GM23338 (cell line): ENCODE results near the gene SND1. TPM values are rescaled to one million over a fixed set of nuclear protein-coding genes. Genes with fewer than 3 reads are reported as not detected.
A peak's percentile ranks its signal among the peaks of the same experiment; 100 is the strongest.

Experiments
- ATAC-seq: fragments of 200-7000 bp; cut with Tn5 transposase; 3 replicates; pipeline ENCODE4 v1.9.1; 2020
- DNase-seq: peaks from one replicate; pipeline ENCODE4 v3.0.0-alpha.2; 2015; ENCODE audit warnings: low spot score
- H2AFZ ChIP-seq: fragments of 200-600 bp; sonication (generic); 2 replicates; pipeline ENCODE4 v1.8.0; 2016; ENCODE audit warnings: antibody characterized with exemption, mild to moderate bottlenecking, moderate library complexity
- H3F3A ChIP-seq: fragments of 200-600 bp; sonication (generic); replicated peaks from 2 replicates; pipeline ENCODE4 v1.8.0; 2017; ENCODE audit warnings: antibody characterized with exemption, mixed run types, low read depth
- H3K27ac ChIP-seq: fragments of 200-600 bp; sonication (generic); 2 replicates; pipeline ENCODE4 v1.6.1; 2016; ENCODE audit warnings: low read depth
- H3K27me3 ChIP-seq: fragments of 200-600 bp; sonication (generic); 2 replicates; pipeline ENCODE4 v1.8.0; 2016; ENCODE audit warnings: mild to moderate bottlenecking, mixed run types, moderate library complexity; ENCODE audit not compliant: insufficient read depth
- H3K36me3 ChIP-seq: fragments of 200-600 bp; sonication (generic); 2 replicates; pipeline ENCODE4 v1.8.0; 2016; ENCODE audit warnings: mild to moderate bottlenecking; ENCODE audit not compliant: insufficient read depth
- H3K4me1 ChIP-seq: fragments of 200-600 bp; sonication (generic); 2 replicates; pipeline ENCODE4 v1.8.0; 2016; ENCODE audit warnings: mild to moderate bottlenecking, moderate library complexity; ENCODE audit not compliant: insufficient read depth
- H3K4me2 ChIP-seq: fragments of 200-600 bp; sonication (generic); 2 replicates; pipeline ENCODE4 v1.7.1; 2017; ENCODE audit warnings: mixed run types
- H3K4me3 ChIP-seq: fragments of 200-600 bp; sonication (generic); 2 replicates; pipeline ENCODE4 v1.6.1; 2016; ENCODE audit warnings: mixed run types
- H3K79me2 ChIP-seq: fragments of 200-600 bp; sonication (generic); replicated peaks from 2 replicates; pipeline ENCODE4 v1.8.0; 2017; ENCODE audit warnings: mild to moderate bottlenecking; ENCODE audit not compliant: insufficient read depth
- H3K9me2 ChIP-seq: fragments of 200-600 bp; sonication (generic); 2 replicates; pipeline ENCODE4 v1.8.0; 2017; ENCODE audit not compliant: insufficient read depth
- H4K20me1 ChIP-seq: fragments of 200-600 bp; sonication (generic); replicated peaks from 2 replicates; pipeline ENCODE4 v1.8.0; 2017; ENCODE audit warnings: mild to moderate bottlenecking; ENCODE audit not compliant: insufficient read depth
- H3K27ac Mint-ChIP-seq: 2 replicates; pipeline ENCODE4 v1.8.0; 2020; ENCODE audit warnings: inconsistent platforms, mild to moderate bottlenecking, moderate library complexity, mixed read lengths
- H3K27me3 Mint-ChIP-seq: 3 replicates; pipeline ENCODE4 v1.8.0; 2022; ENCODE audit warnings: low read depth, mild to moderate bottlenecking, moderate library complexity, mixed read lengths, inconsistent platforms; ENCODE audit not compliant: insufficient read depth, poor library complexity
- H3K36me3 Mint-ChIP-seq: 3 replicates; pipeline ENCODE4 v1.8.0; 2021; ENCODE audit warnings: low read depth, mild to moderate bottlenecking, inconsistent platforms, moderate library complexity, mixed read lengths
- H3K4me1 Mint-ChIP-seq: 3 replicates; pipeline ENCODE4 v1.8.0; 2020; ENCODE audit warnings: mild to moderate bottlenecking, inconsistent platforms, mixed read lengths
- H3K4me3 Mint-ChIP-seq: 3 replicates; pipeline ENCODE4 v1.8.0; 2021; ENCODE audit warnings: moderate library complexity, mild to moderate bottlenecking, inconsistent platforms, mixed read lengths
- H3K9me3 Mint-ChIP-seq: 3 replicates; pipeline ENCODE4 v1.8.0; 2020; ENCODE audit warnings: moderate library complexity, mild to moderate bottlenecking, inconsistent platforms, mixed read lengths
- CREB1 ChIP-seq: fragments of 250-450 bp; sonication (Bioruptor Pico); IDR thresholded peaks from 2 replicates; pipeline ENCODE4 v1.5.0; 2020; ENCODE audit warnings: low read depth, mild to moderate bottlenecking, moderate library complexity
- EZH2 ChIP-seq: fragments of 200-600 bp; sonication (generic); IDR thresholded peaks from one replicate; pipeline ENCODE4 v1.8.0; 2017; ENCODE audit warnings: antibody characterized with exemption, mild to moderate bottlenecking, low read depth; ENCODE audit not compliant: unreplicated experiment
- JUNB ChIP-seq: IDR thresholded peaks from one replicate; pipeline ENCODE4 v1.6.1; 2016; ENCODE audit warnings: antibody characterized with exemption; ENCODE audit not compliant: unreplicated experiment
- NANOG ChIP-seq: IDR thresholded peaks from 2 replicates; pipeline ENCODE4 v1.6.1; 2016; ENCODE audit warnings: antibody characterized with exemption, borderline replicate concordance
- POLR2AphosphoS5 ChIP-seq: IDR thresholded peaks from 2 replicates; pipeline ENCODE4 v1.6.1; 2016; ENCODE audit warnings: antibody characterized with exemption, low read depth
- ZNF114 ChIP-seq: fragments of 250-450 bp; sonication (Bioruptor Pico); IDR thresholded peaks from 2 replicates; pipeline ENCODE4 v1.5.0; 2020; ENCODE audit warnings: mild to moderate bottlenecking, moderate library complexity
- polyA plus RNA-seq: library from polyadenylated mRNA; unstranded; fragments of >200 nt; fragmentation: Nextera tagmentation; extraction: Ambion mirVana; gene quantifications from 2 replicates; pipeline ENCODE4 v1.2.1, GENCODE V29; 2016
- total RNA-seq: library from RNA; depleted of rRNA; stranded (reverse); fragments of >200 nt; shearing (Covaris generic); gene quantifications from 2 replicates; pipeline ENCODE4 v1.2.3, GENCODE V29; 2014
- TF ChIP-seq, protein P1 (sequence below): IDR thresholded peaks from one replicate; pipeline ENCODE4 v1.6.1; 2018; ENCODE audit warnings: antibody characterized with exemption; ENCODE audit not compliant: unreplicated experiment
- TF ChIP-seq, protein P2 (sequence below): fragments of 250-450 bp; sonication (Bioruptor Pico); IDR thresholded peaks from 2 replicates; pipeline ENCODE4 v1.5.0; 2020; ENCODE audit warnings: mild to moderate bottlenecking, moderate library complexity
- TF ChIP-seq, protein P3 (sequence below): IDR thresholded peaks from 2 replicates; pipeline ENCODE4 v1.6.1; 2016; ENCODE audit warnings: antibody characterized with exemption
- TF ChIP-seq, protein P4 (sequence below), 2 experiments: fragments of 200-600 bp in 1 of 2; sonication (generic) in 1 of 2; conservative IDR thresholded peaks; 2 replicates each; pipeline versions ENCODE4 v1.5.1 to v1.6.1; 2016 to 2017; ENCODE audit warnings: antibody characterized with exemption in 2 of 2, low read depth in 2 of 2, mild to moderate bottlenecking in 2 of 2, moderate library complexity in 1 of 2

SND1 gene
- total and polyA plus RNA-seq, 2 experiments from 2014 or later: 107 to 254 TPM

DNA sequence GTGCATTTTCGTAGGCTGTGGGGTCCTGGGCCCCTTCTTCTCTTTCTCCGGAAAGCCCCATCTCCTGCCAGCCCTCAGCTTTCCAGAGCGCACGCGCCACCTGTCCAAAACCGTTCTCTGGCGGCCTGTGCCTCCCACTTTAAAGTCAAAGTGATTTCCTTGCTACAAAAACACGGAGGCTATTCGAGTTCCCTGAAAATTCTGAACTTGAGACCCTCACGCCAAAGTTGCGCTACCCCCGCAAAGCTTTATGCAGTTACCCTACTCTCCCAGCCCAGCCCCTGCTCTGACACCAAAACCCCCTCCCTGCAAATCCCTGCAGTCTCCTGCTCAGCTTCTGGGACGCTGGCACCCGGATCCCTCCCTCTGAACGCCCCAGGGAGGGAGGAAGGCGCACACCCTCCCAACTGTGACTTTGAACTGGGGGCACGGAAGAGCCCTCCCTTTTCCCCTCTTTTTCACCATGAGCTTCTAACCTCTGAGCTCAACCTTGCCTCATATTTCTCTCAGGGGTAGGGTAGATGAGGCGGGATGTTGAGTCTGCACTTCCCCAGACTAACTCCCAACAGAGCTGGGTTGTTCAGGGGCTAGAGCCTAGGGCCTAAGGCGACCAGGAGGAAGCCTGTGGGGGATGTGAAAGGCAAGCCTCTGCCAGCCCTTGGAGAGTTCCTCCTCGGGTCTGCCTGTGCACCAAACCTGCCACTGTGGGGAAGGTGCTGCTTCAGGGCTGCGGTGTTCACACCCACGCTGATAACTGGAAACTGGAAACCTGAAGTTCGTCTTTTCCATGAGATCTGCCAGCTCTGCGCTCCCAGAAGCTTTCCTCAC is 31.4 kb upstream of the SND1 start:
- Histone ChIP-seq H2AFZ (peak overlapping the region; percentile 98), H3K9me2 (no peaks in the 10 kb centered on the region), H3K79me2 (no peaks in the 10 kb centered on the region), H4K20me1 (no peaks in the 10 kb centered on the region), H3K27ac (no peak overlapping the region), H3K27me3 (peaks cover 60% of the 10 kb centered on the region), H3K4me2 (peak overlapping the region; percentile 99), H3F3A (no peaks in the 10 kb centered on the region), H3K36me3 (no peaks in the 10 kb centered on the region), H3K4me3 (peak overlapping the region; percentile 90), H3K4me1 (no peaks in the 10 kb centered on the region; the same call in 1 of the 2 replicates)
- Mint-ChIP-seq H3K9me3 (no peaks in the 10 kb centered on the region), H3K27ac (no peak overlapping the region), H3K4me3 (peak overlapping the region; percentile 90), H3K4me1 (peaks cover 17% of the 10 kb centered on the region), H3K36me3 (no peaks in the 10 kb centered on the region), H3K27me3 (peaks cover 39% of the 10 kb centered on the region)
- DNase-seq (peak; percentile 80), ATAC-seq (peak; percentile 88)
- TF ChIP-seq ZNF114 (no peak), EZH2 (no peak), CREB1 (no peak), NANOG (no peak), JUNB (no peak), POLR2AphosphoS5 (no peak)
- TF ChIP-seq, protein P1, sequence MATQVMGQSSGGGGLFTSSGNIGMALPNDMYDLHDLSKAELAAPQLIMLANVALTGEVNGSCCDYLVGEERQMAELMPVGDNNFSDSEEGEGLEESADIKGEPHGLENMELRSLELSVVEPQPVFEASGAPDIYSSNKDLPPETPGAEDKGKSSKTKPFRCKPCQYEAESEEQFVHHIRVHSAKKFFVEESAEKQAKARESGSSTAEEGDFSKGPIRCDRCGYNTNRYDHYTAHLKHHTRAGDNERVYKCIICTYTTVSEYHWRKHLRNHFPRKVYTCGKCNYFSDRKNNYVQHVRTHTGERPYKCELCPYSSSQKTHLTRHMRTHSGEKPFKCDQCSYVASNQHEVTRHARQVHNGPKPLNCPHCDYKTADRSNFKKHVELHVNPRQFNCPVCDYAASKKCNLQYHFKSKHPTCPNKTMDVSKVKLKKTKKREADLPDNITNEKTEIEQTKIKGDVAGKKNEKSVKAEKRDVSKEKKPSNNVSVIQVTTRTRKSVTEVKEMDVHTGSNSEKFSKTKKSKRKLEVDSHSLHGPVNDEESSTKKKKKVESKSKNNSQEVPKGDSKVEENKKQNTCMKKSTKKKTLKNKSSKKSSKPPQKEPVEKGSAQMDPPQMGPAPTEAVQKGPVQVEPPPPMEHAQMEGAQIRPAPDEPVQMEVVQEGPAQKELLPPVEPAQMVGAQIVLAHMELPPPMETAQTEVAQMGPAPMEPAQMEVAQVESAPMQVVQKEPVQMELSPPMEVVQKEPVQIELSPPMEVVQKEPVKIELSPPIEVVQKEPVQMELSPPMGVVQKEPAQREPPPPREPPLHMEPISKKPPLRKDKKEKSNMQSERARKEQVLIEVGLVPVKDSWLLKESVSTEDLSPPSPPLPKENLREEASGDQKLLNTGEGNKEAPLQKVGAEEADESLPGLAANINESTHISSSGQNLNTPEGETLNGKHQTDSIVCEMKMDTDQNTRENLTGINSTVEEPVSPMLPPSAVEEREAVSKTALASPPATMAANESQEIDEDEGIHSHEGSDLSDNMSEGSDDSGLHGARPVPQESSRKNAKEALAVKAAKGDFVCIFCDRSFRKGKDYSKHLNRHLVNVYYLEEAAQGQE: no peak
- TF ChIP-seq, protein P2, sequence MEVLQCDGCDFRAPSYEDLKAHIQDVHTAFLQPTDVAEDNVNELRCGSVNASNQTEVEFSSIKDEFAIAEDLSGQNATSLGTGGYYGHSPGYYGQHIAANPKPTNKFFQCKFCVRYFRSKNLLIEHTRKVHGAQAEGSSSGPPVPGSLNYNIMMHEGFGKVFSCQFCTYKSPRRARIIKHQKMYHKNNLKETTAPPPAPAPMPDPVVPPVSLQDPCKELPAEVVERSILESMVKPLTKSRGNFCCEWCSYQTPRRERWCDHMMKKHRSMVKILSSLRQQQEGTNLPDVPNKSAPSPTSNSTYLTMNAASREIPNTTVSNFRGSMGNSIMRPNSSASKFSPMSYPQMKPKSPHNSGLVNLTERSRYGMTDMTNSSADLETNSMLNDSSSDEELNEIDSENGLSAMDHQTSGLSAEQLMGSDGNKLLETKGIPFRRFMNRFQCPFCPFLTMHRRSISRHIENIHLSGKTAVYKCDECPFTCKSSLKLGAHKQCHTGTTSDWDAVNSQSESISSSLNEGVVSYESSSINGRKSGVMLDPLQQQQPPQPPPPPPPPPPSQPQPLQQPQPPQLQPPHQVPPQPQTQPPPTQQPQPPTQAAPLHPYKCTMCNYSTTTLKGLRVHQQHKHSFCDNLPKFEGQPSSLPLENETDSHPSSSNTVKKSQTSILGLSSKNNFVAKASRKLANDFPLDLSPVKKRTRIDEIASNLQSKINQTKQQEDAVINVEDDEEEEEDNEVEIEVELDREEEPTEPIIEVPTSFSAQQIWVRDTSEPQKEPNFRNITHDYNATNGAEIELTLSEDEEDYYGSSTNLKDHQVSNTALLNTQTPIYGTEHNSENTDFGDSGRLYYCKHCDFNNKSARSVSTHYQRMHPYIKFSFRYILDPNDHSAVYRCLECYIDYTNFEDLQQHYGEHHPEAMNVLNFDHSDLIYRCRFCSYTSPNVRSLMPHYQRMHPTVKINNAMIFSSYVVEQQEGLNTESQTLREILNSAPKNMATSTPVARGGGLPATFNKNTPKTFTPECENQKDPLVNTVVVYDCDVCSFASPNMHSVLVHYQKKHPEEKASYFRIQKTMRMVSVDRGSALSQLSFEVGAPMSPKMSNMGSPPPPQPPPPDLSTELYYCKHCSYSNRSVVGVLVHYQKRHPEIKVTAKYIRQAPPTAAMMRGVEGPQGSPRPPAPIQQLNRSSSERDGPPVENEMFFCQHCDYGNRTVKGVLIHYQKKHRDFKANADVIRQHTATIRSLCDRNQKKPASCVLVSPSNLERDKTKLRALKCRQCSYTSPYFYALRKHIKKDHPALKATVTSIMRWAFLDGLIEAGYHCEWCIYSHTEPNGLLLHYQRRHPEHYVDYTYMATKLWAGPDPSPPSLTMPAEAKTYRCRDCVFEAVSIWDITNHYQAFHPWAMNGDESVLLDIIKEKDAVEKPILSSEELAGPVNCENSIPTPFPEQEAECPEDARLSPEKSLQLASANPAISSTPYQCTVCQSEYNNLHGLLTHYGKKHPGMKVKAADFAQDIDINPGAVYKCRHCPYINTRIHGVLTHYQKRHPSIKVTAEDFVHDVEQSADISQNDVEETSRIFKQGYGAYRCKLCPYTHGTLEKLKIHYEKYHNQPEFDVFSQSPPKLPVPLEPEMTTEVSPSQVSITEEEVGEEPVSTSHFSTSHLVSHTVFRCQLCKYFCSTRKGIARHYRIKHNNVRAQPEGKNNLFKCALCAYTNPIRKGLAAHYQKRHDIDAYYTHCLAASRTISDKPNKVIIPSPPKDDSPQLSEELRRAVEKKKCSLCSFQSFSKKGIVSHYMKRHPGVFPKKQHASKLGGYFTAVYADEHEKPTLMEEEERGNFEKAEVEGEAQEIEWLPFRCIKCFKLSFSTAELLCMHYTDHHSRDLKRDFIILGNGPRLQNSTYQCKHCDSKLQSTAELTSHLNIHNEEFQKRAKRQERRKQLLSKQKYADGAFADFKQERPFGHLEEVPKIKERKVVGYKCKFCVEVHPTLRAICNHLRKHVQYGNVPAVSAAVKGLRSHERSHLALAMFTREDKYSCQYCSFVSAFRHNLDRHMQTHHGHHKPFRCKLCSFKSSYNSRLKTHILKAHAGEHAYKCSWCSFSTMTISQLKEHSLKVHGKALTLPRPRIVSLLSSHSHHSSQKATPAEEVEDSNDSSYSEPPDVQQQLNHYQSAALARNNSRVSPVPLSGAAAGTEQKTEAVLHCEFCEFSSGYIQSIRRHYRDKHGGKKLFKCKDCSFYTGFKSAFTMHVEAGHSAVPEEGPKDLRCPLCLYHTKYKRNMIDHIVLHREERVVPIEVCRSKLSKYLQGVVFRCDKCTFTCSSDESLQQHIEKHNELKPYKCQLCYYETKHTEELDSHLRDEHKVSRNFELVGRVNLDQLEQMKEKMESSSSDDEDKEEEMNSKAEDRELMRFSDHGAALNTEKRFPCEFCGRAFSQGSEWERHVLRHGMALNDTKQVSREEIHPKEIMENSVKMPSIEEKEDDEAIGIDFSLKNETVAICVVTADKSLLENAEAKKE (CRISPR knock-in tag): no peak
- TF ChIP-seq, protein P3, sequence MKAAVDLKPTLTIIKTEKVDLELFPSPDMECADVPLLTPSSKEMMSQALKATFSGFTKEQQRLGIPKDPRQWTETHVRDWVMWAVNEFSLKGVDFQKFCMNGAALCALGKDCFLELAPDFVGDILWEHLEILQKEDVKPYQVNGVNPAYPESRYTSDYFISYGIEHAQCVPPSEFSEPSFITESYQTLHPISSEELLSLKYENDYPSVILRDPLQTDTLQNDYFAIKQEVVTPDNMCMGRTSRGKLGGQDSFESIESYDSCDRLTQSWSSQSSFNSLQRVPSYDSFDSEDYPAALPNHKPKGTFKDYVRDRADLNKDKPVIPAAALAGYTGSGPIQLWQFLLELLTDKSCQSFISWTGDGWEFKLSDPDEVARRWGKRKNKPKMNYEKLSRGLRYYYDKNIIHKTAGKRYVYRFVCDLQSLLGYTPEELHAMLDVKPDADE: no peak
- TF ChIP-seq, protein P4, sequence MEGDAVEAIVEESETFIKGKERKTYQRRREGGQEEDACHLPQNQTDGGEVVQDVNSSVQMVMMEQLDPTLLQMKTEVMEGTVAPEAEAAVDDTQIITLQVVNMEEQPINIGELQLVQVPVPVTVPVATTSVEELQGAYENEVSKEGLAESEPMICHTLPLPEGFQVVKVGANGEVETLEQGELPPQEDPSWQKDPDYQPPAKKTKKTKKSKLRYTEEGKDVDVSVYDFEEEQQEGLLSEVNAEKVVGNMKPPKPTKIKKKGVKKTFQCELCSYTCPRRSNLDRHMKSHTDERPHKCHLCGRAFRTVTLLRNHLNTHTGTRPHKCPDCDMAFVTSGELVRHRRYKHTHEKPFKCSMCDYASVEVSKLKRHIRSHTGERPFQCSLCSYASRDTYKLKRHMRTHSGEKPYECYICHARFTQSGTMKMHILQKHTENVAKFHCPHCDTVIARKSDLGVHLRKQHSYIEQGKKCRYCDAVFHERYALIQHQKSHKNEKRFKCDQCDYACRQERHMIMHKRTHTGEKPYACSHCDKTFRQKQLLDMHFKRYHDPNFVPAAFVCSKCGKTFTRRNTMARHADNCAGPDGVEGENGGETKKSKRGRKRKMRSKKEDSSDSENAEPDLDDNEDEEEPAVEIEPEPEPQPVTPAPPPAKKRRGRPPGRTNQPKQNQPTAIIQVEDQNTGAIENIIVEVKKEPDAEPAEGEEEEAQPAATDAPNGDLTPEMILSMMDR (conservative IDR thresholded peaks at IDR 0.05; ENCODE audit: low read depth in 2 of 2): no peak
